ENCODE data around the gene ARHGAP24. TPM values are rescaled to one million over a fixed set of nuclear protein-coding genes. Genes with fewer than 3 reads are reported as not detected.

The ARHGAP24 gene
- total RNA-seq, 1 experiment from 2014 or later, result 2.1 TPM

- POLR2A ChIA-PET, result no interaction called here
- H3K36me3 Mint-ChIP-seq, result no peaks in the 10 kb centered on the region
- no peak overlapping the region for H3K4me3 Mint-ChIP-seq
- ATAC-seq (no peak), DNase-seq (ENCODE audit: low spot score) (no peak)
- CTCF ChIA-PET, result no interaction called here
- no peaks in the 10 kb centered on the region for H3K4me1 Mint-ChIP-seq
- no peaks in the 10 kb centered on the region for H3K27me3 Mint-ChIP-seq (ENCODE audit: low read depth)
- TF ChIP-seq ELF4 (CRISPR knock-in tag; IDR thresholded peaks at IDR 0.05; ENCODE audit: low read depth), result no peak
- no peak for TF ChIP-seq NFATC4 (CRISPR knock-in tag; IDR thresholded peaks at IDR 0.05)
- TF ChIP-seq ZNF138 (CRISPR knock-in tag; conservative IDR thresholded peaks at IDR 0.05), result no peak
- no peak for TF ChIP-seq ZNF423 (CRISPR knock-in tag; IDR thresholded peaks at IDR 0.05)
- no peak for TF ChIP-seq ZNF219 (CRISPR knock-in tag; IDR thresholded peaks at IDR 0.05; ENCODE audit: borderline replicate concordance)
- no peak for TF ChIP-seq EMX1 (CRISPR knock-in tag; IDR thresholded peaks at IDR 0.05)
- no peak for TF ChIP-seq TEAD1 (CRISPR knock-in tag; IDR thresholded peaks at IDR 0.05)
- no peak for TF ChIP-seq ZBTB43 (CRISPR knock-in tag; IDR thresholded peaks at IDR 0.05)
- TF ChIP-seq ESRRA (CRISPR knock-in tag; IDR thresholded peaks at IDR 0.05; ENCODE audit: borderline replicate concordance), result no peak
- no peak for TF ChIP-seq FOXJ3 (CRISPR knock-in tag; IDR thresholded peaks at IDR 0.05; ENCODE audit: borderline replicate concordance)
- no peak for TF ChIP-seq FOXK1 (CRISPR knock-in tag; IDR thresholded peaks at IDR 0.05)
- no peak for TF ChIP-seq FOXP4 (CRISPR knock-in tag; IDR thresholded peaks at IDR 0.05)
- TF ChIP-seq ZSCAN18 (CRISPR knock-in tag; IDR thresholded peaks at IDR 0.05), result no peak
- no peak for TF ChIP-seq ATF3 (CRISPR knock-in tag; conservative IDR thresholded peaks at IDR 0.05)
- no peak for TF ChIP-seq NFYB (CRISPR knock-in tag; conservative IDR thresholded peaks at IDR 0.05; ENCODE audit: low read depth)
- TF ChIP-seq ERG (CRISPR knock-in tag; IDR thresholded peaks at IDR 0.05), result no peak
- no peak for TF ChIP-seq AR (CRISPR knock-in tag; IDR thresholded peaks at IDR 0.05)
- no peak for TF ChIP-seq GABPB1 (CRISPR knock-in tag; IDR thresholded peaks at IDR 0.05)
- no peak for TF ChIP-seq E2F1 (CRISPR knock-in tag; IDR thresholded peaks at IDR 0.05)
- H3K27ac Mint-ChIP-seq, result no peak overlapping the region
- no peaks in the 10 kb centered on the region for H3K9me3 Mint-ChIP-seq
Observed at GRCh38 chr4:85603437-85604336, 128.7 kb downstream of the ARHGAP24 start.
